Astrocyte of the cerebellum (primary cell): ENCODE results near the gene SCD5.

Experiments
- DNase-seq: peaks from one replicate; pipeline ENCODE4 v3.0.0-alpha.2; 2011; ENCODE audit warnings: low read depth
- H3K4me3 ChIP-seq: 2 replicates; pipeline ENCODE4 v1.5.1; 2011; ENCODE audit warnings: mild to moderate bottlenecking, low read depth, low read length, moderate library complexity
- CTCF ChIP-seq: IDR thresholded peaks from 2 replicates; pipeline ENCODE4 v1.5.1; 2012; ENCODE audit warnings: low read length, low read depth, moderate library complexity, mild to moderate bottlenecking; ENCODE audit errors: missing control alignments
- in situ Hi-C: cut with HindIII; loops from 2 replicates; pipeline ENCODE4 v1.10.0; 2017; ENCODE audit warnings: low sequenced_read_pairs

SCD5 gene

GRCh38 chr4:82667761-82668480 lies 130.7 kb downstream of the SCD5 start:
- no peak for TF ChIP-seq CTCF

GRCh38 chr4:82666970-82667665 lies 131.5 kb downstream of the SCD5 start:
- DNase-seq: no peak
- in situ Hi-C loops: no loop called here
- no peak for TF ChIP-seq CTCF
- H3K4me3 ChIP-seq: no peak overlapping the region

More at GRCh38 chr4:82667761-82668480, 130.7 kb downstream of the SCD5 start:
- in situ Hi-C loops: no loop called here
- DNase-seq: peak; percentile 56
- no peak overlapping the region for H3K4me3 ChIP-seq

GRCh38 chr4:82661181-82661992 lies 137.2 kb downstream of the SCD5 start:
- no peak for DNase-seq
- H3K4me3 ChIP-seq: no peak overlapping the region
- in situ Hi-C loops: no loop called here
- no peak for TF ChIP-seq CTCF

- H3K4me3 ChIP-seq: no peak overlapping the region
- DNase-seq: no peak
- in situ Hi-C loops: no loop called here
- no peak for TF ChIP-seq CTCF
Observed at GRCh38 chr4:82652062-82652461, 146.5 kb downstream of the SCD5 start.

GRCh38 chr4:82650868-82651267 lies 147.7 kb downstream of the SCD5 start:
- H3K4me3 ChIP-seq: no peak overlapping the region
- no peak for TF ChIP-seq CTCF
- in situ Hi-C loops: no loop called here
- DNase-seq: no peak

- in situ Hi-C loops: no loop called here
- TF ChIP-seq CTCF: no peak
- DNase-seq: no peak
- no peak overlapping the region for H3K4me3 ChIP-seq
Observed at GRCh38 chr4:82648356-82648755, 150.2 kb downstream of the SCD5 start.
